ENCODE results near the gene SPDYE2.
"Not testable (repeated sequence)": the region's sequence is repeated elsewhere in the genome, so short reads cannot be mapped to it uniquely, and the experiment has no call there.

GRCh38 chr7:102524803-102525202 is 26.2 kb upstream of the SPDYE2 start:
- TF ChIP-seq SUZ12 (IDR thresholded peaks at IDR 0.05; ENCODE audit: extremely low read depth, insufficient read depth, insufficient read length); YY1 (IDR thresholded peaks at IDR 0.05; ENCODE audit: insufficient read depth, insufficient read length); ZNF274 (IDR thresholded peaks at IDR 0.05; ENCODE audit: low read depth, low read length): not testable (repeated sequence)
